ENCODE measurements around the gene NEB.
A peak's percentile ranks its signal among the peaks of the same experiment; 100 is the strongest.

NEB gene, protein sequence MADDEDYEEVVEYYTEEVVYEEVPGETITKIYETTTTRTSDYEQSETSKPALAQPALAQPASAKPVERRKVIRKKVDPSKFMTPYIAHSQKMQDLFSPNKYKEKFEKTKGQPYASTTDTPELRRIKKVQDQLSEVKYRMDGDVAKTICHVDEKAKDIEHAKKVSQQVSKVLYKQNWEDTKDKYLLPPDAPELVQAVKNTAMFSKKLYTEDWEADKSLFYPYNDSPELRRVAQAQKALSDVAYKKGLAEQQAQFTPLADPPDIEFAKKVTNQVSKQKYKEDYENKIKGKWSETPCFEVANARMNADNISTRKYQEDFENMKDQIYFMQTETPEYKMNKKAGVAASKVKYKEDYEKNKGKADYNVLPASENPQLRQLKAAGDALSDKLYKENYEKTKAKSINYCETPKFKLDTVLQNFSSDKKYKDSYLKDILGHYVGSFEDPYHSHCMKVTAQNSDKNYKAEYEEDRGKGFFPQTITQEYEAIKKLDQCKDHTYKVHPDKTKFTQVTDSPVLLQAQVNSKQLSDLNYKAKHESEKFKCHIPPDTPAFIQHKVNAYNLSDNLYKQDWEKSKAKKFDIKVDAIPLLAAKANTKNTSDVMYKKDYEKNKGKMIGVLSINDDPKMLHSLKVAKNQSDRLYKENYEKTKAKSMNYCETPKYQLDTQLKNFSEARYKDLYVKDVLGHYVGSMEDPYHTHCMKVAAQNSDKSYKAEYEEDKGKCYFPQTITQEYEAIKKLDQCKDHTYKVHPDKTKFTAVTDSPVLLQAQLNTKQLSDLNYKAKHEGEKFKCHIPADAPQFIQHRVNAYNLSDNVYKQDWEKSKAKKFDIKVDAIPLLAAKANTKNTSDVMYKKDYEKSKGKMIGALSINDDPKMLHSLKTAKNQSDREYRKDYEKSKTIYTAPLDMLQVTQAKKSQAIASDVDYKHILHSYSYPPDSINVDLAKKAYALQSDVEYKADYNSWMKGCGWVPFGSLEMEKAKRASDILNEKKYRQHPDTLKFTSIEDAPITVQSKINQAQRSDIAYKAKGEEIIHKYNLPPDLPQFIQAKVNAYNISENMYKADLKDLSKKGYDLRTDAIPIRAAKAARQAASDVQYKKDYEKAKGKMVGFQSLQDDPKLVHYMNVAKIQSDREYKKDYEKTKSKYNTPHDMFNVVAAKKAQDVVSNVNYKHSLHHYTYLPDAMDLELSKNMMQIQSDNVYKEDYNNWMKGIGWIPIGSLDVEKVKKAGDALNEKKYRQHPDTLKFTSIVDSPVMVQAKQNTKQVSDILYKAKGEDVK (N-terminal part only)

DNA sequence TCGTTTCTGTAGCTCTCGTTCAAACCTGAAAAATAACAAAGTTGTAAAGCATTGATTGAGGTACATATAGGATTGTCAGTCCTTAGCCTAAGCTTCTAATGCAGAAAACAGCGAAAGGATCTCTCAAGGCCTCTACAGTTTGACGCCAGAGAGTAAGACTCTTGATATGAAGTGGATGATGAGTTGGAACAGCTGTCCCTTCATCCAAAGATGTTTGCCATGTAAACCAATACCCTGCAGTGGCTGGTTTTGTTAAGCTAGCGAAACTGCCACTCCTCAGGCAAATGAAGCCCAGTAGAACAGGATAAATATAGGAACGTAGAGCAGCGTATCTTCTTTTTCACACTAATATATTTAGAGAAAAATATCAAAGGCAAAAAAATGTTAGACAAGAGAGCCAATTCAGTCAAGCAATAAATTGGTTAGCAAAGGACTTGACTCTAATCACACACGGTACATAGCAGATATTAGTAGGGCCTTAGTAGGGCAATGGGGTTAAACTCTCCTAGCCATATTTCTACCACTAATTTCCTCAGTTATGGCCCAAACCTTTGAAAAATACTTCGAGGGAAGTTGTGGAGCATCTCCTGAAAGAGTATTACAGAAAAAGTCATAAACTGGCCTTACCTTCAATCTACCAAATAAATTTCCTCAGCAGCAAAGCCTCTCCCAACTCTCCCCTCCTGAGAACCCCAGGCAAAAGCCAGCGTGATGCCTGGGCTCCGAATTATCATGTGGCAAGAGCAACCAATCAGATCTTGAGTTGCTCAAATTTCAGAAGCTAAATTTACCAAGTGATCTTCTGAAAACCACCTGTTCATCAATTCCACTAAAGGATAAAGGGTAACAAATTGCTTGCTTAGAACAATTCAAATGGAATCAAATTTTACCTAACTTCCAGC is at the start of gene NEB:
NEB (minus strand) TSS at position 706 of the 902 bp plus-strand sequence. CDS start 1,320 bp downstream, outside the sequence.
- DNase-seq (ENCODE audit: low read depth) = no peak

DNA sequence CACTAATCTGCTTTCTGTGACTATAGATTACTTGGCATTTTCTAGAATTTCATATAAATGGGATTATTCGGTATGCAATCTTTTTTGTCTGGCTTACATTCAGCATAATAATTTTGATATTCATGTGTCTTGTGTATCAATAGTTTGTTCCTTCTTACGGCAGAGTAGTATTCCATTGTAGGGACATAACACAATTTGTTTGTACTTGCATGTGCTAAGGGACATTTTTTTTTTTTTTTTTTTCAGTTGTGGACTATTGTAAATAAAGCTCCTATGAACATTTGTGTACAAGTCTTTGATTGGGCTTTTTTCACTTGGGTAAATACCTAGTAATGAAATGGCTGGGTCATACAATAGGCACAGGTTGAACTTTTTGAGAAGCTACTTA is 48.9 kb upstream of the NEB start:
- DNase-seq (ENCODE audit: low read depth) = no peak

DNA sequence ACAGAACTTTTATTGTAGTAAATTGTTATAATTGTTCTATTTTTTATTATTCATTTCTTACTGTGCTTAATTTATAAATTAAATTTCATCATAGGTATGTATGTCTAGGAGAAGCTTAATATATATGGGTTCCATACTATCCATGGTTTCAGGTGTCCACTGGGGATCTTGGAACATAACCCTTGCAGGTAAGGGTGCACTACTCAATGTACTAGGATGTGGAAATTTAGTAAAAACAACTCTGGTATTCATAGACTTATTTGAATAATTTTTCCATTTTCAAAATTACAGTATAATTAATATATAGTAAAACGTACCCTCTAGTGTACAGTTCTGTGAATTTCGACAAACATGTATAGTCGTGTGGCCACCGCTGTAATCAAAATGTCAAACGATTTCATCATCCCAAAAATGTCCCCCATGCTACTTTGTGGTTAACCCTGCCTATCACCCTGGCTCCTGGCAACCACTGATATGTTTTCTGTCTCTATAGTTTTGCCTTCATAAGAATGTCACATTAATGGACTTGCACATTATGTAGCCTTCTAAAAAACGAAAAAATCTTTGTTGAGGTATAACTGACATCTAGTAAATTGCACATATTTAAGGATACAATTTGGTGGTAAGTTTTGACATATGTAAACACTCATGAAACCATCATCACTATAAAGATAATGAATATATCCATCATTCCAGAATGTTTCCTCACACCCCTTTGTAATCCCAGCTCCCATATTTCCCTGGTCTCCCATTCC is 48.3 kb upstream of the NEB start:
- no peak for DNase-seq (ENCODE audit: low read depth)

DNA sequence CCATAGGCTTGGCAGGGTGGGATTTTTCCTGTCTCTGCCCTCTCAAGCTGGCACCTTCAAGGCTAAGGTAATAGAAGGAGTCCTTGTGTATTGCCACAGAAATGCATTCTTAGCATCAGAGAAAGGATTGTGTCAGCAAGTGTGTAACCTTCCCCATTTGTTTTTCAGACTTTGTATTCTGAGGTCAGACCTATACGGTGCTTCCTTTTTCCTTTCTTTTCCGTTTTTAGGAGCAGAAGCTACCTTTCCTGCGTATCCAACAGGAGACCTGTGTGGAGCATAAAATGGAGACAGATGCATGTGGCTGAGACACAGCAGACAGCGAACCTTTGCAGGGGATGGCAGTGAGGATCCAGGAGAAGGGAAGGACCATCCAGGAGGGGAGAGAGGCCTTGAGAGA is 47.4 kb upstream of the NEB start:
- no peak for DNase-seq (ENCODE audit: low read depth)

DNA sequence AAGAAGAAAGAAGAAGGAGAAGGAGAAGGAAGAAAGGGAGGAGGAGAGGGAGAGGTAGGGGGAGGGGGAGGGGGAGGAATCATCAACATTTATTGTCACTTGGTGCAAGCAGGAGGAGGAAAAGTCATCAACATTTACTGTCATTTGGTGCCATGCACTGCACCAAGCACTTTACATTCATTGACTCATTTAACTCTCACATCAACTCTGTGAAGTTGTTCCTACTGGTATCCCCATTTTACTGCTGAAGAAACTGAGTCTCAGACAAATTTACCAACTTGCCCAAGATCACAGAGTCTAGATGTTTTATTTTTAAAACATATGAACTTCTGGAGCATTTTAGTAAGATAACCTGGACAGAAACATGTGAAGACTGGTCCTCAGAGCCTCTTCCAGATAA is 46.7 kb upstream of the NEB start:
- no peak for DNase-seq (ENCODE audit: low read depth)

DNA sequence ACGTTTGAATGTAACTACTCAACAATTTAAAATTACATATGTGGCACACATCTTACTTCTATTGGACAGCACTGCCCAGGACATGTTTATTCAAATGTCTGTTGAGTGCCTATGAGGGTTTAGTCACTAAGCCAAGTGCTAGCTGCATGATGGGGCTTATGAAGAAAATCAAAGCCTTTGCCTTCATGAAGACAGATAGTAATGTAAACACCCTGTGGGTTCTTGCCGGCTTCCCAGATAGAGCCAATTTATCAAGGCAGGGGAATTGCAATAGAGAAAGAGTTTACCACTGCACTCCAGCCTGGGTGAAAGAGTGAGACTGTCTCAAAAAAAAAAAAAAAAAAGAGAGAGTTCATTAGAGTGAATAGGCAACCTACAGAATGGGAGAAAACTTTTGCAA is 43.7 kb upstream of the NEB start:
- no peak for DNase-seq (ENCODE audit: low read depth)

DNA sequence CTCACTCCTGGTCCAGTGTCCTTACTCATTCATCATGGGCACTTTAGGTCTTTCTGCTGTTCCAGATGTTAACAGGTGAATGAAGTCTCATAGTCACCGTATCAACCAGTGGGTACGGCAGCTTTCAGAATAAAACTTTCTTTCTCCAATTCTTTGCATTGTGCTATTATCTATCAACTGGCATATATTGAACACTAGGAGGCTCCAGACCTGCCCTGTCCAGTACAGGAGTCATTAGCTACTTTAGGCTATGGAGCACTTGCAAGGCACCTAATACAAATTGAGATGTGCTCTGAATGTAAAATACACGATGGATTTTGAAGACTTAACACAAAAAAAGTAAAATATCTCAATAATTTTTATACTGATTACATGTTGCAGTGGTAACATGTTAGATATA is 43.2 kb upstream of the NEB start:
- no peak for DNase-seq (ENCODE audit: low read depth)

DNA sequence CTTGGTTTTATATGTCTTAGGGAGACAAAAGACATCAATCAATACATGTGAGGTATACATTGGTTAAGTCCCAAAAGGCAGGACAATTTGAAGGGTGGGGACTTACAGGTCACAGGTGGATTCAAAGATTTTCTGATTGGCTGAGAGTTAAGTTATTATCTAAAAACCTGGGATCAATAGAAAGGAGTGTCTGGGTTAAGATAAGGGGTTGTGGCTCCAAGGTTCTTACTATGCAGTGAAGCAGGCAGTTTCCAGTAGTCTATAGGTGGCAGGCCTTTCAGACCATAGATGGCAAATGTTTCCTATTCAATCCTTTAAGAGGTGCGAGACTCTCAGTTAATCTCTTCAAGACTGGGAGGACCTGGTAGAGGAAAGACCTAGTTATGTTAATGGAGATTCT is 42.1 kb upstream of the NEB start:
- no peak for DNase-seq (ENCODE audit: low read depth)

DNA sequence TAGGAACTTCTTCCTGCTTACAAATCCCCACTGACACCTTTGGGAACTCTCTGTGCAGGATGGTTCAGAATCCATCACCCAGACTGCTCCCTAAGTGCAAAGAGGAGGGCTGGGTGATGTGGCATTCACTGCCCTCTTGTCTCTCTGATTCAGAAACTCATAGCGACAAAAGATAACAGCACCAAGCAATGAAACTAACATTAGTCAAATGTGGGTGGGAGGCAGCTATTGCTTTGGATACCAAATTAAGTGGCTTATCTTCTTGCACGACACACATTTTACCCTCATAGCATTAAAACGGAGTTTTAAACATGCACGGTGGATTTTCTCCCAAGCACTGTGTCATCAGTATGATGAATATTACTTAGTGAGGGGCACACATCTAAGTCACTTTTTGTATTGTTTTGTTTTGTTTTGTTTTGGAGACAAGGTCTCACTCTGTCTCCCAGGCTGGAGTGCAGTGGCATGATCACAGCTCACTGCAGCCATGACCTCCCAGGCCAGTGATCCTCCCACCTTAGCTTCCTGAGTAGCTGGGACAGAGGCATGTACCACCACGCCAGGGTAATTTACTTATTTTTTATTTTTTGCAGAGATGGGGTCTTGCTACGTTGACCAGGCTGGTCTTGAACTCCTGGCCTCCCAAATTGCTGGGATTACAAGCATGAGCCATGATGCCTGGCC is 40.9 kb upstream of the NEB start:
- DNase-seq (ENCODE audit: low read depth) = peak; percentile 11

DNA sequence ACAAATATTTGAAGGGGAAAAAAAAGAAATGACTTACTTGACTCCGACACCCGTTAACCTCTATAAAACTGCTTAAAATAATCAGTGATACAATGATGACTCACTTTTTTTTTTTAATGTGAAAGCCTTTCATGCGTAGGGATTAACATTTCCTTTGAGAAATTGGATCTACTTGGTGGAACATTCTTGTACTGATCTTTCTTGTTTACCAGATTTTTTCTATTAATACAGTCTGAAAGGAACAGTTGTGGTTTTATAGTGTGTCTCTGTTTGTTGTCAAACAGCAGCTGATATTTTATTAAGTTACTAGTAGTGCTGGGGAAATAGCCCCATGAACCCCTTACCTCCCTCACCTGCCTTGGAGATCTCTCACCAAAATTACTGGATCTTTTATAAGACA is 40.2 kb upstream of the NEB start:
- DNase-seq (ENCODE audit: low read depth) = peak; percentile 44

DNA sequence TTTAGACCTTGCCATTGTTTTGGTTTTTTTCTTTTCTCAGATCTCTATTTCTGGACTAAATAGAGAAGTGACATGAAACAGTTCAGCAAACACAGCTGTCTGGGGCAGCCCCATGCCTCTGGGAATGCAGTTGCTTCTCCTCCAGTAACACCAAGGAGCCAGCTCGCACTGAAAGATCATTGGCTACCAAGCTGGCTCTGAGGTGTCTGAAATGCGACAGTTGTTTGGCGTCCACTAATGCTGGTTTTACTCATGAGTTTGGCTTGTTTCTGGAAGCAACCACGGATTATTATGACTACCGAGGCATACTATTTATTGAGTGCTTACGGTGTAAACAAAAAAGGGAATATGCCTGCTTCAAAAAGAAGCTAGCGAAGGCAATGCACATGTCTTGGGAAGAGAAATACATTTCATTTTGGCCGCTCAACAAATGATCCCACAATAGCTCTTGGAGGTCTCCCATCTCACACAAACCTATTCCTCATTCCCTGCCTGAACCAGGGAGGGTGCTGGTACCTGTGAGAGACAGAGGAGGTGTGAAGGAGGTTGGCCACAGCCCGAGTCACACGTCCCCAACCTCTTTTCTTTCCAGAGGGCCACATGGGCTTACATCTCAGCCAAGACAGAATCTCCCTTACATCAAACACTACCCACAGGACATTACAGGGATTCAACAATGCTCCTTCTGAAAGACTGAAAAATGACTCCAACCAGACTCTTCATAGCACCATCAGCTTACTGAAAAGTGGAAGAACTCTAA is 37.5 kb upstream of the NEB start:
- peak; percentile 80 for DNase-seq (ENCODE audit: low read depth)

DNA sequence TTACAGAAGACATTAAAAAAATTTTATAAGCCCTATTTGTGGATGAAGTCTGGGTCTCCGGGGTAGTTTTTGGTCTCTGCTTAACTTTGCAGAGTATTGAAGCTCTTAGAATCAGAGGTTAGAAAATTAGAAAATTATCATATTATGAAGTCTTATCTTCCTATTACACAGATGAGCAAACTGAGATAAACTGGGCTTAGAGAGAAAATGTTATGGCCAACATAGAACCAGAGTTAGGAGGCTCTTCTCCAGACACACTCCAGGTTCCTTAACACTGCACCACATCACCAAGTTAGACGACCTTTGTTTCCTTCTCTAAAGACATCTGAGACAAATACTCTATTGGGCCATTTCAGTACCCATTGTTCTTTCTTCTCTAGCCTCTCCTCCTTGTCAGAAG is 36.7 kb upstream of the NEB start:
- DNase-seq (ENCODE audit: low read depth) = no peak

DNA sequence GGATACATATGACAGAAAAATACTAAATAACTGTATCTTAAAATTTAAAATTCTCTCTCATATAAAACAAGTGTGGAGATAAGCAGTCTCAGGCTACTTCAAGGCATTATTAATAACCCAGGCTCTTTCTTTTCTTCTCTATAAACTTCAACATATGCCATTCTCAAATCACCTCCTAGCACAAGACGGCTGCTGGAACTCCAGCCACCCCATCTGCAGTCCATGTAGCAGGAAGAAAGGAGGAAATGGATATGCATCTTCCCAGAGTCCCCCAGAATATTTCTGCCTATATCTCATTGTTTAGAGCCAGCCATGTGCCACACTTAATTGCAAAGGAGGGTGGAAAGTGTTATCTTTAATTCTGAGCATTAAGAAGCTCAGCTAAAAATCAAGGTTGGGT is 35.3 kb upstream of the NEB start:
- no peak for DNase-seq (ENCODE audit: low read depth)

DNA sequence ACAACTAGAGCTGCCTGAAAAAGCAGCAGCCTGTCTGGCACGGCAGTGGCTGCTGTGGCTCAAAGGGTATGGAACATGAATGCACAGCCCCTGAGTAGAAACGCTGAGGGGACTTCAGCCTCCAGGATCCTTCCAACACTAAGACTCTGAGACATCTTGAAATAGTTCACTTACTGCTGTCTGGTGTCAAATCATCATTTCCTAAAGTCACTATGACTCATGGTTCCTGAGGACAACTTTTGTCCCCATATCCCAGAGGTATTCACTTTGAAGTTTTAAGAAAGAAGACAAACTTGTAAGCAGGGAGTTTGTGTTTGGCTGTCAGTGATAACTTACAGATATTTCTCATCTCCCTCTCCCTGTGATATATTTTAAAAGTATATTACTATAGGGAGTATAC is 33.3 kb upstream of the NEB start:
- no peak for DNase-seq (ENCODE audit: low read depth)

DNA sequence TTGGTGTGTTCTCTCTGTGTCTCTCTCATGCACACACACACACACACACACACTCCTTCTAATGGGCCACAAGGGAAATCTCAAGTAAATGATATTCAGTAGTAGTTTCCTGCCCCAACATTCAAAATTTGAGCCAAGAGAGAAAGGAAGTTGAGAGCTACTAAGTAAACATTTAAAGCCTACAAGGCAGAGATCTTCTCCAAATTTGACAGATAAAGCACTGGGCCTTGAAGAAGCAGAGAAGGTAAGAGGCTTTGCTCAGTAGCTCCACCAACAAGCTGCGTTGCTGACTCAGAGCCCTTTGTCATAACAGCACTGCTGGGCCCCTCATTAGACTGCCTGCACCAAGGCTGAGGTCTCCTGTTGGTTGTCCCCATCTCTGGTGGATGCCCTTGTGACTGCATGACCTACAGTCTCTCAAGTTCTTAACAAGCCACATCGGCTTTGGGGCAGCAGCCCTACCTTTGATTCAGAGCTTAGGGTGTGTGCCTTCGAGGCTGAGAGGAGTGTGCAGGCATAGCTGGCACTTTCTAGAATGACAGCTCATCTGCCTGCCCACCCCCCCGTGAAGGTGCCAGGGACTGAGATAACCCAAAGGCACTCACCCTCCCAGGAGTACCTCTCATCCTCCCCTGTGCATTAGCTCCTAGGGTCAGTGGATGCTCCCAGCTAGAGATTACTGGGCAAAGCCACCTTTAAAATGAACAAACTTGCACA is 32.3 kb upstream of the NEB start:
- DNase-seq (ENCODE audit: low read depth) = no peak

DNA sequence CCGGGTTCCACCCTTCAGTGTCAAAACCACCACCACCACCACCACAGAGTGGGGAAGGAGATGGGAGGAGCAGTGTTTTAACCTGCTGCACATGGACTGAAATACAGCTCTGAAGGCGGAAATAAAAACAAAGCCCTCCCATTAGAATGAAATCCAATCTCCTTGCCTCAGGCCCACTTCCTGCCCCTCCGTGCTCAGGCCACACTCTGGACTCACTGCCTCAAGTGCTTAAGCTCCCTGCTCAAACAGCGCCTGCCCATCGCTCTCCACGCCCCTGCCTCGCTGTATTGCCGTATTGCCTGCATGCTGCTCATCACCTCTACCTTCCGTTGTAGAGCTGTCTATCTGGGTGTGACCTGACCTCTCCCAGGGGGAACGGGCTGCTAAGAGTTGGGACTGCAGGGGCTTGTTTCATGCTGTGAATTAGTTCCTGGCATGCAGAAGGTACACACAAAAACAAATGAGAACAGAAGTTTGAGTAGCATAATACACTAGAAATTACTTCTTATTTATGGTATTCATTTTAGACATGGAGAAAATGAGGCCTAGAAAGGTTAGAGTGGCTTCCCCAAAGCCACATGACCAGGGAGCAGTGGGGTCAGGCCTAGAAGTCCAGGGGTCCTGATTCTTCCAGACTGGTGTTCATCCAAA is 31.6 kb upstream of the NEB start:
- no peak for DNase-seq (ENCODE audit: low read depth)

DNA sequence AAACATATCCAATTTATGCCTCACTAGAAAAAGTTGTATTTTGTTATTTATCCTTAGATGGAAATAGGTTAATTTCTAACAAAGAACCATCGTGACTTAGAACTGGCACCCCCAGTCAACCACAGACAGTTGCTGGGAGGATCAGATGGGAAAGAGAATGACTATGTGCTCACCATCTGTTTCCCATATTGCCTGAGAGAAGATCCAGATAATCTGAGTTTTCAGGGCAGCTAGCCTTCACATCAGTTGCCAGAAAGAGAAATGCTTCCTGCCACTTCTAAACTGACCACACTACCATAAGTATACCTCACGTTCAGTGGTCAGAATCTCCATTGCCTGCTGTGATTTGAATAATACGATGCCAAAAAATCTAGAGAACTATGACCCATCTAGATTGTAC is 28.4 kb upstream of the NEB start:
- DNase-seq (ENCODE audit: low read depth) = peak; percentile 48

DNA sequence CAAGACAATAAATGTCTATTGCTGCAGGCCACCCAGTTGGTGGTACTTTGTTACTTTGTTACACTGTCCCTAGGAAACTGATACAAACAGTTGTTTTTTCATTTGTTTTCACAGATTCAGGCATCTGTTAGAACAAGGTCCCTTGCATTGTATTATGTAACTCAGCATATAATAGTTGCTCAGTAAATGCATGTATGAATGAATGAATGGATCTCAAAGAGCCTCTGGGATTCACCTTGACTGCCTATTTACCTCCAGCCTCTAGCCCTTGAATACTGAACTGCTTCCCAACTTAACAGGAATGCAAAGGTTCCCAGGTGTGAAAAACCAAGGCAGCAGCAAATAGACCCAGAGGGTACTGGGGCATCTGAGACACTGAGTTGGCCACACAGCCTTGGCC is 27.4 kb upstream of the NEB start:
- no peak for DNase-seq (ENCODE audit: low read depth)

Data from GM04504 (cell line).